Central memory CD4-positive, alpha-beta T cell (primary cell): Measurements from ENCODE around the gene PIM3.
A peak's percentile ranks its signal among the peaks of the same experiment; 100 is the strongest.

Source experiments
- DNase-seq: peaks from one replicate; pipeline ENCODE4 v3.0.0; 2022

Gene PIM3

GRCh38 chr22:49928555-49929210 is 31.9 kb upstream of the PIM3 start:
- DNase-seq: no peak

GRCh38 chr22:49929211-49929979 is 31.2 kb upstream of the PIM3 start:
- peak; percentile 72 for DNase-seq

GRCh38 chr22:49929994-49930575 is 30.5 kb upstream of the PIM3 start:
- no peak for DNase-seq

GRCh38 chr22:49930596-49931412 is 29.8 kb upstream of the PIM3 start:
- DNase-seq: peak; percentile 33

- DNase-seq: no peak
Measured at GRCh38 chr22:49933236-49934159, 27.1 kb upstream of the PIM3 start.

GRCh38 chr22:49934160-49934890 is 26.2 kb upstream of the PIM3 start:
- peak; percentile 27 for DNase-seq

- peak; percentile 74 for DNase-seq
Measured at GRCh38 chr22:49934891-49935557, 25.5 kb upstream of the PIM3 start.

GRCh38 chr22:49935561-49935960 is 25.0 kb upstream of the PIM3 start:
- DNase-seq: no peak

GRCh38 chr22:49936018-49936972 is 24.3 kb upstream of the PIM3 start:
- peak; percentile 91 for DNase-seq

GRCh38 chr22:49936973-49937757 is 23.4 kb upstream of the PIM3 start:
- no peak for DNase-seq

- no peak for DNase-seq
Measured at GRCh38 chr22:49937758-49938564, 22.6 kb upstream of the PIM3 start.

- no peak for DNase-seq
Measured at GRCh38 chr22:49938565-49939136, 21.9 kb upstream of the PIM3 start.

- no peak for DNase-seq
Measured at GRCh38 chr22:49941507-49942316, 18.9 kb upstream of the PIM3 start.

- no peak for DNase-seq
Measured at GRCh38 chr22:49942565-49943404, 17.8 kb upstream of the PIM3 start.

GRCh38 chr22:49943405-49943765 is 17.2 kb upstream of the PIM3 start:
- DNase-seq: no peak
